ENCODE data around the gene SEMA3F.
A peak's percentile ranks its signal among the peaks of the same experiment; 100 is the strongest.

SEMA3F gene

GRCh38 chr3:50236484-50237132 is 81.5 kb downstream of the SEMA3F start:
- DNase-seq: no peak

- DNase-seq: peak in 1 of 2 donors; percentile 48
Observed at GRCh38 chr3:50237133-50237651, 82.1 kb downstream of the SEMA3F start.

DNA sequence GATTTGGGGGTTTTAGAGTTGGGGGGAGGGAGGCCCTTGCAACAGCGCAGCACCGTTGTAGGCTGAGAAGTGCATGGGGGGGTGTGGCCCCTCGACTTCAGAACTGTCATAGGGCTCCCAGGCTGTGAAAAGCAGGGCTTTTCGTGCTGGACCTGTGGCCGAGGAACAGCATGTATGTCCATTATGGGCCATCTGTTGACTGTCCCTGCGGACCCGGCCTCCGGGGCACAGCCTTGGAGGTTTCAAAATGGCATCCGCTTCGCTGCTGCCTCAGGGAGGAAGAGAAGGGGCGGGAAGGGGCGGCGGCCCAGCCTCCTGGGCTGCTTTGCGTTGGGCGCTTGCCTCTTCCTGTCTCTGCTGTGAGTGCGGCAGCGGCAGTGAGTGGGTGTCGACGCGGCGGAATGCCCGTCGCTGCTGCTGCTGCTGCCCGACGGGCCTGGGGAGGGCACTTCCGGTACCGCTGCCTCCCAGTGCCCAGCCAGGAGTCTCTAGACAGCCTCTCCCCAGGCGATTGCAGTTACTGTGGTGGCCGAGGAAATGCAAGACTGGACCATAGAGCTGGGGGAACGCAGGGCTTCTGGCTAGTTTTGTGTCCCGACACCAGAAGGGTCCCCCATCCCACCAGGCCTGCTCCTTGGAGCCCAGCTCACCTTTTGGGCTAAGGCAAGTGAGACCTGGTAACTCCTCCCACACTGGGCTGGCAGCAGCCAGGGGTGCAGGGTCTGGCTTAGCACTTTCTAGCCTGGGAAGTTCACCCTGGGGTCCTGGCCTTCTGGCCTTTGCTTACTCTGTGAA is 82.8 kb downstream of the SEMA3F start:
- DNase-seq: peak; percentile 84 to 88

DNA sequence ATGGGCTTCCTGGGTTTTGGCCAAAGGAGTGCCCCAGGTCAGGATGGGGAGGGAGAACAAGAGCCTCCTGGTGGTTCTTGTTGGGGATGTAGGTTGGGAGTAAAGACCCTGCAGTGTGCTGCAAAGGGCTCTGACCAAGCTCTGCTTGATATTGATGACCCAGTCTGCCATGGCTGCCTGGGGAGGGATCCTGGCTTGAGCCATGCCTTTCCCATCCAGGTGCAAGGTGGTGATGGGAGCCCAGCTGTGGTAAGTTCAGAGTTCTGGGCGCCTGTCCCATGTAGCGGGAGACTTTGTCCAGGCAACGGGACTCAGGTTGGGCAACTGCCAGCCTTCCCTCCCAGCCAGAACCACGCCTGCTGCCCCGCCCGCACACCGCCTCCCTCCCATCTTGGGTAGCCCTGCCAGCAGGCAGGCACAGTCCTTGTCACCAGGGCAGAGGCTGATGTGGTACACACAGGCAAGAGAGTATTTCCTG is 83.5 kb downstream of the SEMA3F start:
- DNase-seq: no peak
